Mesodermal cell (in vitro differentiated cells): ENCODE data around the gene YIPF7.

Experiments
- H3K27ac ChIP-seq: 2 replicates; pipeline ENCODE4 v1.7.0; 2013; ENCODE audit warnings: mild to moderate bottlenecking, low read depth, low read length, moderate library complexity; ENCODE audit not compliant: severe bottlenecking
- H3K36me3 ChIP-seq: 2 replicates; pipeline ENCODE4 v1.7.1; 2013; ENCODE audit warnings: mild to moderate bottlenecking, low read length, moderate library complexity; ENCODE audit not compliant: control insufficient read depth, insufficient read depth
- H3K4me1 ChIP-seq: one replicate; pipeline ENCODE4 v1.7.1; 2013; ENCODE audit warnings: mild to moderate bottlenecking, low read length; ENCODE audit not compliant: insufficient read depth, control insufficient read depth, poor library complexity, severe bottlenecking
- H3K4me3 ChIP-seq: 2 replicates; pipeline ENCODE4 v1.7.0; 2013; ENCODE audit warnings: low read length, control low read depth, mild to moderate bottlenecking; ENCODE audit not compliant: insufficient read depth, poor library complexity, severe bottlenecking; ENCODE audit errors: extremely low read depth
- H3K9me3 ChIP-seq: 2 replicates; pipeline ENCODE4 v1.7.1; 2013; ENCODE audit warnings: mild to moderate bottlenecking, low read length, moderate library complexity; ENCODE audit not compliant: control insufficient read depth
- WGBS, 2 experiments: methylation state at CpG; one replicate each; pipeline ENCODE4 v1.1.5; 2013; ENCODE audit warnings: missing lambda C conversion rate in 2 of 2; ENCODE audit not compliant: insufficient coverage in 2 of 2; 5-methylcytosine and 5-hydroxymethylcytosine counted together

The YIPF7 gene

DNA sequence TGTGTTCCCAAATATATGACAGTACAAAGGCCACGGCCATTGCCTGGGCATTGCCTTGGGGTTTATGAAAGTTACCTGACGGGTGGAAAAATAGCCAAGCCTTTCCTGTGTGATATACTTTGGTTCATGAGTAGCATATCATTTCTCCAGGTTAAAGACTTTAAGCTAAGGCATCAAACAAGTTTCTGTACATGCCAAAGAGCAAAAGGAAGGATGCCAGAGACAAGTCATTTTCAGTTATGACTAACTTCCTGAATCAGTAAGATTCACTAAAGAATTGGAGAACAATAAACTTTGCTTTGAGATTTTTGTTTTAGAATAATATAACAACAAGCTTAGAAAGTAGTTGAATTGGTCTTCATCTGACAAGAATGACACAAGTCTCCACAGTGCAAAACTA is 17.1 kb upstream of the YIPF7 start:
- Histone ChIP-seq H3K4me3 (no peak overlapping the region), H3K4me1 (no peaks in the 10 kb centered on the region), H3K9me3 (no peaks in the 10 kb centered on the region), H3K36me3 (no peaks in the 10 kb centered on the region), H3K27ac (no peak overlapping the region)
- WGBS, 2 experiments = 33 to 50% methylated on average over 2 of the region's 2 CpGs

DNA sequence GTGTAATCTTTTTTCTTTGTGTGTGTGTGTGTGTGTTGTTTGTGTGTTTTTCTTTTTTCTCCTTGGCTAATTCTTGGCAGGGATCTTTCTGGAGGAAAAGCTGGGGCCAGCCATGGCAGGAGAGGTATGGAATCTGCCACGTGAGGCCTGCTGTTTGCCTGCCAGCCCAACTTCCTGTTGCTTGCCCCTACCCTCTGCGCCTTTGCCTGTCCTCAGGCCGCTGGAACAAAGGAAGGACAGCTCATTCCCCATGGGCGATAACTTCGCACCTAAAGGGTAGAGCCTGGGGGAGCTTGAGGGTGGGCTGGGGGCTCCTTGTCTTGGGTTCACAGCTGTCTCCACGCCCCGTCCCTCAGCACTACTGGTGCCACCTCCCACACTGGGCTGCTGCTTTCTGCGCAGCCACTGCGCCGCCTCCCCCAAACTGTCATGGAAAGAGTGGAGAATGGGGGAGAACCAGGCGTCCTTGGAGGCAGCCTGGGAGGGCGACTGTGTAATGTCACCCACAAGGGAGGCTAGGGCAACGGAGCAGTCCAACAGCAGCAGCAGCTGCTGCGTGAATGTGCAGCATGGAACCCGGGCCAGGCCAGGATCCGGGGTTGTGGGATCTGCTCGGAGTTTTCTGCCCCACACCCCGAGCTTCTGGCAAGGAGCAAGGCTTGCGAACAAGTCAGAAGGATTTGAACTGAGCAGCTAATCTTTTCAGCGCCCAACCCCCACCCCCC is 12.3 kb upstream of the YIPF7 start:
- WGBS, 2 experiments = 92 to 95% methylated on average over 11 to 12 of the region's 20 CpGs
- Histone ChIP-seq H3K4me1 (no peaks in the 10 kb centered on the region), H3K36me3 (no peaks in the 10 kb centered on the region), H3K9me3 (no peaks in the 10 kb centered on the region), H3K4me3 (no peak overlapping the region), H3K27ac (no peak overlapping the region)

DNA sequence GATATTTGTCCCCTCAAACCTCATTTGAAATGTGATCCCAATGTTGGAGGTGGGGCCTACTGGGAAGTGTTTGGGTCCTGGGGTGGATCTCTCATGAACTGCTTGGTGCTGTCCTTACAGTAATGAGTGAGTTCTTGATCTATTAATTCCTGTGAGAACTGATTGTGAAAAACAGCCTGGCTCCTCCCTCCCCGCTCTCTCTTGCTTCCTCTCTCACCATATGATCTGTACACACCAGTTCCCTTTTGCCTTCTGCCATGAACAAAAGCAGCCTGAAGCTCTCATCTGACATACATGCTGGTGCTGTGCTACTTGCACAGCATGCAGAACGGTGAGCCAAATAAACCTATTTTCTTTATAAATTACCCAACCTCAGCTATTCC is 11.2 kb upstream of the YIPF7 start:
- no peaks in the 10 kb centered on the region for H3K9me3 ChIP-seq
- 0 to 100% methylated on average over 1 of the region's 2 CpGs for WGBS, 2 experiments
- no peak overlapping the region for H3K4me3 ChIP-seq
- H3K4me1 ChIP-seq = no peaks in the 10 kb centered on the region
- H3K36me3 ChIP-seq = no peaks in the 10 kb centered on the region
- no peak overlapping the region for H3K27ac ChIP-seq

DNA sequence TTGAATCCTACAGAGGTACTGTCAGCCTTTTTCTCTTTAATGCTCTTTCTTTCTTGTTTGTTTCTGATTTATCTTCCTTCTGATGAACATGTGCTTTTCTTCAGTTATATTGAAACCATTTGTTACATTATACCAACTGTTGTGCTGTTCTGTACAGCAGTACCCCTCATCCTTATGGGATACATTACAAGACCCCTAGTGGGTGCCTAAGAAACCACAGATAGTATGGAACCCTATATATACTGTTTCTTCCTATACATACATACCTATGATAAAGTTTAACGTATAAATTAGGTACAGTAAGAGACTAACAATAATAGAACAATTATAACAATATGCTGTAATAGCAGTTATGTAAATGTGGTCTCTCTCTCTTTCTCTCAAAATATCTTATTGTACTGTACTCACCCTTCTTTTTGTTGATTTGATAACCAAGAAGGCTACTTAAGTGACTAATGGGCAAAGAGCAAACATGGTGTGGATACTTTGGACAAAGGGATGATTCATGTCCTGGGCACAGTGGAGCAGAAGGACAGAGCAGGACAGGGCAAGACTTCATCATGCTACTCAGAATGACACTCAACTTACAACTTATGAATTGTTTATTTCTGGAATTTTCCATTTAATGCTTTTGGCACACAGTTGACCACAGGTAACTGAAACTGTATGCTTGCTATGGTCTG is 10.7 kb upstream of the YIPF7 start:
- Histone ChIP-seq H3K9me3 (no peaks in the 10 kb centered on the region), H3K27ac (no peak overlapping the region), H3K36me3 (no peaks in the 10 kb centered on the region), H3K4me3 (no peak overlapping the region), H3K4me1 (no peaks in the 10 kb centered on the region)
- WGBS, 2 experiments = no CpG with 5 or more reads among the region's 1 CpG

DNA sequence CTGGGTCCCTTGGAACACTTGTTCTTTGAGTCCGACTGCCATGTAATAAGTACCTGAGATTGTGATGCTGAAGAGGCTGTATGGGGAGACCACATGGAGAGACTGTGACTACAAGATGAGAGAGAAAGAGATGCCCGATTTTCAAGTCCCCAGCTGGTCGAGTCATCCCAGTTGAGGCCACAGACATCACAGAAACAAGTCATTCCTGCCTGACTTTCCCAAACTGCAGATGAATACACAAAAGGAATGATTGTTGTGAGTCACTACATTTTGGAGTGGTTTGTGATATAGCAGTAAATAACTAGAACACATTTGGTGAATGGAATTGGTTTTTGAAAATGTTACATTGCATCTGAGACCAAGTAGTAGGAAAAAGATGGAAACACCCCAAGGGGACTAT is 9.0 kb upstream of the YIPF7 start:
- WGBS, 2 experiments = 0% methylated on average over 1 of the region's 3 CpGs
- Histone ChIP-seq H3K4me3 (no peak overlapping the region), H3K27ac (no peak overlapping the region), H3K4me1 (no peaks in the 10 kb centered on the region), H3K36me3 (no peaks in the 10 kb centered on the region), H3K9me3 (no peaks in the 10 kb centered on the region)

DNA sequence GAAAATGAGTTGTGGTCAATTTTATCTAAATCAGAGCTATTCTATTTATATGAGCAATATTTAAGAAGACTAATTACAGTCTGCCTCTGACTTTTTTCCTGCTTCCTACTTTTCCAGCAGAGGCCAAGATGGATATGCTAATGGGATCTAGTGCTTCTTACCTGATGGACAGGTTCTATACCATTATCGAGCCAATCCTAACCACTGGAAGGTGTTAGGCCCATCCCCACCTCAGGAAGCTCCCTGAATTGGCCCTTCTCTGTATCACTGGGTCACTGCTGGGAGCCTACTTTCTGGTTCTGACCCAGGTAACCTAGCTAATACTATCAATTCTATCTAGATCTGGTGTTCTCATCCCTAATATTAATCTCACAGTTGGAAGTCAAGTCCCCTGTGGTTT is 577 bp upstream of the YIPF7 start:
- WGBS, 2 experiments = 80 to 86% methylated on average over 1 of the region's 1 CpG
- Histone ChIP-seq H3K4me1 (no peaks in the 10 kb centered on the region), H3K36me3 (no peaks in the 10 kb centered on the region), H3K4me3 (no peak overlapping the region), H3K9me3 (no peaks in the 10 kb centered on the region), H3K27ac (no peak overlapping the region)

DNA sequence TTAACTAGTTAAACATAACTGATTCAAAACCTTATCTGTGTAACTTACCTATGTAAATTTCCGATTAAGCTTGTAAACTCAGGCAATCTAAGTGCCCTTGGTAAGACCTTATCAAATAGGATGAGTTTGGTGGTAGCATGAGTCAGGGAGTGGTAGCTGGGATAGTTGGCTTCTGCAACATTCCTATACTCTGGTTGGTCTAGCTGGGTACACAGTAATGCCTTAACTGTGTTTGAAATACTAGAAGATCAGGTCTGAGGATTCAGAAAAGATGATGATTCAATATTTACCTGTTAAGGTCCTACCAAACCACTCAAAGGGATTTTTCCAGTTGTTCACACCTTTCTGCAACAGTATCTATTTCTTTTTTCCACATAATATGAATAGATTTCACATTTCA is 5.3 kb downstream of the YIPF7 start:
- H3K9me3 ChIP-seq = peaks cover 13% of the 10 kb centered on the region
- 80% methylated on average over 1 of the region's 1 CpG; no CpG with 5 or more reads in 1 of the 2 experiments for WGBS, 2 experiments
- H3K4me1 ChIP-seq = no peaks in the 10 kb centered on the region
- no peak overlapping the region for H3K27ac ChIP-seq
- H3K4me3 ChIP-seq = no peak overlapping the region
- H3K36me3 ChIP-seq = no peaks in the 10 kb centered on the region

DNA sequence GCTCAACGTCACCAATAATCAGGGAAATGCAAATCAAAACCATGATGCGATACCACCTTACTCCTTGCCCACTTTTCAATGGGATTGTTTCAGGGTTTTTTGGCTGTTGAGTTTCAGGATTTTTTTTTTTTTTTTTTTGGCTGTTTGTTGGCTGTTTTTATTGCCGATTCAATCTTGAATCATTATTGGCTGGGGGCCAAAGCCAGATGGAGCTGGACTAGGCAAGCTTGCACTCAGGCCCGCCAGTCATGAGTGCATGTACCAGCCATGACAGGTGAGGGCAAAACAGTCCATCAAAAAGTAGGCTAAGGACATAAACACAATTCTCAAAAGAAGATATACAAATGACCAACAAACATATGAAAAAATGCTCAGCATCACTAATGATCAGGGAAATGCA is 13.3 kb downstream of the YIPF7 start:
- H3K27ac ChIP-seq = no peak overlapping the region
- peaks cover 2% of the 10 kb centered on the region for H3K9me3 ChIP-seq
- WGBS, 2 experiments = 83 to 100% methylated on average over 1 to 2 of the region's 4 CpGs
- H3K4me3 ChIP-seq = no peak overlapping the region
- no peaks in the 10 kb centered on the region for H3K36me3 ChIP-seq
- no peaks in the 10 kb centered on the region for H3K4me1 ChIP-seq

DNA sequence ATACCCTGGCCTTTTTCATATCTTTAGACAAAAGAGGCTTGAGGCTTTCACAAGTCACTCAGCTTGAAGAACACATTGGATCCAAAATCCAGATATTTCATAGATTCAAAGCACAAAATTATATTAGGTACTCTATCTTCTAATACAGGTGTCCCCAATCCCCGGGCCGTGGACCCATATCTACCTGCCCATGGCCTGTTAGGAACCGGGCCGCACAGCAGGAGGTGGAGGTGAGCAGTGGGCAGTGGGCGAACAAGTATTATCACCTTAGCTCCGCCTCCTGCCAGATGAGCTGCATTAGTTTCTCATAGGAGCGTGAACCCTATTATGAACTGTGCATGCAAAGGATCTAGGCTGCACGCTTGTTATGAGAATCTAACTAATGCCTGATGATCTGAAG is 18.7 kb downstream of the YIPF7 start:
- H3K36me3 ChIP-seq = no peaks in the 10 kb centered on the region
- WGBS, 2 experiments = 80 to 88% methylated on average over 5 to 6 of the region's 8 CpGs
- H3K4me3 ChIP-seq = no peak overlapping the region
- H3K27ac ChIP-seq = no peak overlapping the region
- H3K9me3 ChIP-seq = no peaks in the 10 kb centered on the region
- no peaks in the 10 kb centered on the region for H3K4me1 ChIP-seq

DNA sequence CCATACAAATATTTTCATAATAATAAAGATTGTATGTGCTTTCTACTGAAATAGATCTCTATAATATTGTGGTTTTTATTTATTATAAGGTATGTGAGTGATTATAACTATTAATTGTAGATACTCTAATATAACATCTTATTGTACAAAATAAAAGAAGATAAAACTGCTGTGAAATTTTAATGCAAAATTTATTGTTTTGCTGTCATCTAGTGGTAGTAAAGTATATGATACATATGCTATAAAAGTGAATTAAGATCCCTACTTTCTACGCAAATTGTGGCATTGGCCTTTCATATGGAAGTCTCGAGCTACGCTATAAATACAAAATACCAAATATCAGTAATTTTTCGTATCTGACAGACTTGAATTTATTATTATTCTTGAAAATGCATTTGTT is 19.3 kb downstream of the YIPF7 start:
- no CpG with 5 or more reads among the region's 4 CpGs for whole genome bisulfite sequencing, 2 experiments
- Histone ChIP-seq H3K27ac (no peak overlapping the region), H3K4me3 (no peak overlapping the region), H3K9me3 (no peaks in the 10 kb centered on the region), H3K4me1 (no peaks in the 10 kb centered on the region), H3K36me3 (no peaks in the 10 kb centered on the region)

DNA sequence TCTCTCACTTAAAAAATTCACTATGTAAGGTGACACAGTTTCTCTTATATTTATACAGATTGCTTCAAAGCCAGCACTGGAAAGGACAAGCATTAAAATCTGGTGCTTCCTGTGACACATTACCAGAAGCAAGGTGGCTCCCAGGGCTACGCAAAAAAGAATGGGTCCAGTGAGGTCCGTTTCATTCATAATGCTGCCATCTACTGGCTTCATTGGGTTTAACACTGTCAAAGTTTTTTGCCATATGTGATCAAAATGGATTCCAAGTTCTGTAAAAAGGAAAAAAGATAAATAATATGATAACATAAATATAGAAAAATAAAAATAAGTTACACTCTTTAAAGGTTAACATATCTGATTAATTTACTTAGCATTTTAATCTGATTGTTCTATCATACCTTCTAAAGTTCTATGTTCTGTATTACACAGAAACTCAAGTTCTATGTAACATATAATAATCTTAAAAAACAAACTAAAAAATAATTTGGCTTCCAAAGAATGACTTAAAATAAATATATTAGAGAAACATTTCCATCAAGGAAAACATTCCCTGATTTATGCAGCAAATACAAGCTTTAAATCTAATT is 22.1 kb downstream of the YIPF7 start:
- Histone ChIP-seq H3K9me3 (no peaks in the 10 kb centered on the region), H3K27ac (no peak overlapping the region), H3K4me3 (no peak overlapping the region), H3K36me3 (no peaks in the 10 kb centered on the region), H3K4me1 (no peaks in the 10 kb centered on the region)
- 0% methylated on average over 1 of the region's 2 CpGs for WGBS, 2 experiments
